AG04449 (cell line): Measurements from ENCODE around the gene NXPE4.

Experiments
- CTCF ChIA-PET: fragments of 350-600 bp; formaldehyde crosslinking; extraction: SDS; loops from one replicate; lab custom pipeline; 2021; ENCODE audit warnings: antibody characterized with exemption; lab: Yijun Ruan, JAX
- POLR2A ChIA-PET: fragments of 400-600, 350-600 bp; formaldehyde crosslinking; extraction: SDS; loops from one replicate; lab custom pipeline; 2020; ENCODE audit warnings: antibody characterized with exemption, inconsistent platforms; lab: Yijun Ruan, JAX
- DNase-seq: peaks from one replicate; pipeline ENCODE4 v3.0.0-alpha.2; 2010; ENCODE audit warnings: low read depth, low spot score
- H3K4me3 ChIP-seq: 2 replicates; pipeline ENCODE4 v1.5.1; 2011; ENCODE audit warnings: low read depth, mild to moderate bottlenecking, control low read depth, low read length
- TF ChIP-seq, protein P1 (sequence below): IDR thresholded peaks from one replicate; pipeline ENCODE4 v1.5.1; 2011; ENCODE audit warnings: mild to moderate bottlenecking, moderate library complexity, low read length, control low read depth, inconsistent platforms; ENCODE audit not compliant: insufficient read depth; ENCODE audit errors: missing control alignments

The NXPE4 gene

DNA sequence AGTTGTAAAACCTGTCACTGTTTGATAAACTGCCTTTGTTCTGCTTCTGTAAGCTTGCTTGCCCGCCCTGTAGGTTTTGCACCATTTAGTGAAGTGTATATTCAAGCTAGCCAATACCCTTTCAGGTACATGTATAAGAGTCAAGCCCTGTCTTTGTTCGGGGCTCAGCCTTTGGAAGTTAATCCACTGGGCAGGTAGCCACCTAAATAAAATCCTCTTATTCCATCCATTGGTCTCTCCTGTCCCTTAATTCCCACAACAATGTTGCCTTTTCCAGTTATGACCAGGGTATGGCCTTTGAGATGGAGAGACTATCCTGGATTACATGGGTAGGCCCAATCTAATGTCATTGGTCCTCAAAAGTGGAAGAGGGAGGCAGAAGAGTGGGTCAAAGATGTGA is 69.9 kb downstream of the NXPE4 start:
- no peak for DNase-seq
- TF ChIP-seq, protein P1, sequence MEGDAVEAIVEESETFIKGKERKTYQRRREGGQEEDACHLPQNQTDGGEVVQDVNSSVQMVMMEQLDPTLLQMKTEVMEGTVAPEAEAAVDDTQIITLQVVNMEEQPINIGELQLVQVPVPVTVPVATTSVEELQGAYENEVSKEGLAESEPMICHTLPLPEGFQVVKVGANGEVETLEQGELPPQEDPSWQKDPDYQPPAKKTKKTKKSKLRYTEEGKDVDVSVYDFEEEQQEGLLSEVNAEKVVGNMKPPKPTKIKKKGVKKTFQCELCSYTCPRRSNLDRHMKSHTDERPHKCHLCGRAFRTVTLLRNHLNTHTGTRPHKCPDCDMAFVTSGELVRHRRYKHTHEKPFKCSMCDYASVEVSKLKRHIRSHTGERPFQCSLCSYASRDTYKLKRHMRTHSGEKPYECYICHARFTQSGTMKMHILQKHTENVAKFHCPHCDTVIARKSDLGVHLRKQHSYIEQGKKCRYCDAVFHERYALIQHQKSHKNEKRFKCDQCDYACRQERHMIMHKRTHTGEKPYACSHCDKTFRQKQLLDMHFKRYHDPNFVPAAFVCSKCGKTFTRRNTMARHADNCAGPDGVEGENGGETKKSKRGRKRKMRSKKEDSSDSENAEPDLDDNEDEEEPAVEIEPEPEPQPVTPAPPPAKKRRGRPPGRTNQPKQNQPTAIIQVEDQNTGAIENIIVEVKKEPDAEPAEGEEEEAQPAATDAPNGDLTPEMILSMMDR = no peak
- POLR2A ChIA-PET = no interaction called here
- CTCF ChIA-PET = no interaction called here
- H3K4me3 ChIP-seq = no peak overlapping the region

DNA sequence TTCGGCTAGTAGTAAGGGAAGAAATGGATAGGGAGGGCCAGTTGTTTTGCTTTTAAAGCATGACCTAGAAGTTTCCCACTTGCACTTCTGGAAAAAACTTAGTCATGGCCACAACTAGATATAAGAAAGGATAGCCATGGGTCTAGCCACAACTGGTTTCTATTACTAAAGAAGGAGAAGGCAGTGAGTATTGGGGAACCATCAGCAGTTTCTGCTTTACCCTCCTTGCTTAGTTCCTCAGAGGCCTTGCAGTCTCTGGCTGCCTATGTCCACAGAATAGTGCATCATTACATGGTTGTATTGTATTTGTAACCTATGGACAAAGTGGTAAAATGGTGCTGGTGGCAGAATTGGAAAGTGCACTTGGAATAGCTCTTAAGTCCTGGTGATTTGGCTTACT is 71.5 kb downstream of the NXPE4 start:
- H3K4me3 ChIP-seq = no peak overlapping the region
- TF ChIP-seq, protein P1 = no peak
- POLR2A ChIA-PET = no interaction called here
- CTCF ChIA-PET = no interaction called here
- DNase-seq = no peak

DNA sequence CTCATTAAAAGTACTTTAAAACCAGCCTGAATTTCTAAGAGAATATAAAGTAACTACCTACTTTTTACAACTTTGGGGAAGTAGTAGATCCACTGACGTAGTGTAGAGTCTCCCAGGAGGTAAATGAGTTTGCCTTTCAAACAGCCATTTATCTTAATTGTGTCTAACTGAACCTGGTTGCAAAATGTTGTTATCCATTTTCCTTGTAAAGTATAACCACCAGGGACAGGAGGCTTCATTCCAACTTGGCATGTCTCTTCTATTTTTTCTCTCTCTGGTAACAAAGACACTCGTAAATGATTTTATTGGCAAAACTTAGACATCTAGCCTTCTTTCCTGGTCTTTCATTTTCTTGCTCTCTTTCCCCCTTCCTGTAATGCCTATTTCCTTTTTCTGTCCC is 72.8 kb downstream of the NXPE4 start:
- DNase-seq = no peak
- POLR2A ChIA-PET = no interaction called here
- TF ChIP-seq, protein P1 = no peak
- CTCF ChIA-PET = no interaction called here
- H3K4me3 ChIP-seq = no peak overlapping the region
